Superior temporal gyrus (tissue), 1 donor: Measurements from ENCODE around the gene IER5.

Experiments
- DNase-seq: peaks from one replicate; pipeline ENCODE4 v3.0.0-alpha.2; 2016; ENCODE audit errors: extremely low spot score

The IER5 gene

GRCh38 chr1:181133969-181134418 is 45.5 kb downstream of the IER5 start:
- no peak for DNase-seq

- no peak for DNase-seq
These were observed 46.3 kb downstream of the IER5 start for GRCh38 chr1:181134543-181135436.

- DNase-seq, result no peak
These were observed 46.9 kb downstream of the IER5 start for GRCh38 chr1:181135437-181135731.

GRCh38 chr1:181135815-181136737 is 47.6 kb downstream of the IER5 start:
- no peak for DNase-seq

GRCh38 chr1:181136738-181137122 is 48.2 kb downstream of the IER5 start:
- no peak for DNase-seq

GRCh38 chr1:181137217-181137743 is 48.8 kb downstream of the IER5 start:
- DNase-seq, result no peak

- no peak for DNase-seq
These were observed 51.1 kb downstream of the IER5 start for GRCh38 chr1:181139631-181140061.

GRCh38 chr1:181140398-181140797 is 51.9 kb downstream of the IER5 start:
- peak; percentile 53 for DNase-seq

GRCh38 chr1:181140891-181141290 is 52.4 kb downstream of the IER5 start:
- no peak for DNase-seq

- DNase-seq, result no peak
These were observed 53.0 kb downstream of the IER5 start for GRCh38 chr1:181141431-181141910.
